ENCODE data around the gene LAMB1.
"Not testable (repeated sequence)": the region's sequence is repeated elsewhere in the genome, so short reads cannot be mapped to it uniquely, and the experiment has no call there.

Gene LAMB1

DNA sequence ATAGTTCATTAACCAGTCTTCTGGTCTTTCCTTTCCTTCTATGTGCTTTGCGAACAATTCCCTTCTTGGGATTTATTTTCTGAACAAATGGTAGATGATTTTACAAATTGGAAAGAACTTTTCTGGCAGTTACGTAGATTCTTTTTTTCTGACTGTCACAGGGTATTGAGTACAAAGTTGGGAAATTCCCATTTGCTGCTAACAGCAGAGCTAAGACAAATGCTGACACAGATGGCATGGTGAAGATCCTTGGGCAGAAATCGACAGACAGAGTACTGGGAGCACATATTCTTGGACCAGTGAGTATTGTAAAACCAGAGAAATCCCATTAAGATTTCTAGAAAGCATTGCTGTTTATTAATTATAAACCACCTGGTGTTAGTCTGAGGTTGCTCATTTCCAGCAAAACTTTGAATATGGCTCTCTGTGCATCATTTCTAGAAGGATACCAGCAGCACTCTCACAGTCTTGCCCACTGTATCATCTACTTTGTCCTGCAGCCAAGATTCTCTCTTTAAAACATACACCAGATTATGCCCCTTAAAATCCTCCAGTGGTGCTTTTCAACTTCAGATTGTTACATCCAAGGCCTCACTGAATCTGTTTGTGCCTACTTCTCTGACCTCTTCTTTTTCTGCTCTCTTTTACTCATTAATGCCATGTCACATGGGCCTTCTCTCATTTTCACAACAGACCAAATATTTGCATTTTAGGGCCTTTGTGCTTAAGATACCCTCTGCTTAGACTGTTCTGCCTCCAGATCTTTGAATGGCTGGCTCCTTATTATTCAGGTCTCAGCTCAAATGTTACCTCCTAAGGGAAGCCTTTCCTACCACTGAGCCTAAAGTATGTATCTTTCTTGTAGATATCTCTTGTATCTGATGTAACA, 85.0 kb downstream of the LAMB1 start:
- no peak for DNase-seq (ENCODE audit: low read depth)

GRCh38 chr7:107915541-107915940, 87.4 kb downstream of the LAMB1 start:
- no peak for DNase-seq (ENCODE audit: low read depth)

DNA sequence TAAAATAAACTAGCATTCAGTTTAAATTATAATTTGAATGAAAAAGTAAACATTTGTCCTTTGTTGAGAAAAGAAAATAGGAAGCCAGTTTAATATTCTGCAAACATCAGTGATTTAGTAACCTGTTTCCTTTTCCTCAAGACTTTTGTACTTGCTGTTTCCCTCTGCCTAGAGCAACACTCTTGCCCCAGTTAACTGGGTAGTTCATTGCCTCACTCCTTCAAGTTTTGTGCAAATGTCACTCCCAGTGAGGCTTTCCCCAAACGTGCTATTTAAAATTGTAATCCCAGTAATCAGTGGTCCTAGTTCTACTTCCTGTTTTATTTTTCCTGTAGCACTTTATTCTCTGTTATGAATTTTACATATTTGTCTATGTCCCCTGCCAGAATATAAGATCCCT, 88.1 kb downstream of the LAMB1 start:
- no peak for DNase-seq (ENCODE audit: low read depth)

DNA sequence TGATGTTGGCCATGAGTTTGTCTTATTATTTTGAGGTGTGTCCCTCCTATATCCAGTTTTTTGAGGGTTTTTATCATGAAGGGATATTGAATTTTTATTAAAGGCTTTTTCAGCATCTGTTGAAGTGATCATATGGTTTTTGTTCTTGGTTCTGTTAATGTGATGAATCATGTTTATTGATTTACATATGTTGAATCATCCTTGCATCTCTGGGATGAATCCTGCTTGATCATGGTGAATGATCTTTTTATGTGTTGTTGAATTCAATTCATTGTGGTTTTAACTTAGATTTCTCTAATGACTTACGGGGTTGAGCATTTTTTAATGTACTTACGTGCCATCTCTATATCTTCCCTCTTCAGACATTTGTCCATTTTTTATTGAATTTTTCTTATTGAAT, 89.1 kb downstream of the LAMB1 start:
- no peak for DNase-seq (ENCODE audit: low read depth)

- DNase-seq (ENCODE audit: low read depth) = no peak
Measured at GRCh38 chr7:107911981-107912380, 91.0 kb downstream of the LAMB1 start.

- no peak for DNase-seq (ENCODE audit: low read depth)
Measured at GRCh38 chr7:107909445-107909844, 93.5 kb downstream of the LAMB1 start.

DNA sequence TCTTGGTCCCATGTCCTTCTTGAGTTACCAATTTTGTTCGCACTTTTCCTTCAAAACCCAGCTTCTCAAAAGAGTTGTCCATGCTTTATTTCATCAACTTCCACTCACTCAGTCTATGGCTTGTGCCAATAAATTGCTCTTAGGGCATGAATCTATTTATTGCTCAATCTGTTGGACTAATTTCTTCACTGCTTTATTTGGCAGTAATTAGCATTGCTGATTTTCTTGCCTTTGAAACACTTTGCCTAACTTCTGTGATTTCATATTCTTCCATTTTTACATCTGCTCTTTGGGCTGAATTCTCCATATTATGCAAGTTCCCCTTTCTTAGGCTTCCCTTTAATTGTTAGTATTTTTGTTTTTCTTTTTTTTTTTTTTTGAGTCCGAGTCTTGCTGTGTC, 95.2 kb downstream of the LAMB1 start:
- no peak for DNase-seq (ENCODE audit: low read depth)

DNA sequence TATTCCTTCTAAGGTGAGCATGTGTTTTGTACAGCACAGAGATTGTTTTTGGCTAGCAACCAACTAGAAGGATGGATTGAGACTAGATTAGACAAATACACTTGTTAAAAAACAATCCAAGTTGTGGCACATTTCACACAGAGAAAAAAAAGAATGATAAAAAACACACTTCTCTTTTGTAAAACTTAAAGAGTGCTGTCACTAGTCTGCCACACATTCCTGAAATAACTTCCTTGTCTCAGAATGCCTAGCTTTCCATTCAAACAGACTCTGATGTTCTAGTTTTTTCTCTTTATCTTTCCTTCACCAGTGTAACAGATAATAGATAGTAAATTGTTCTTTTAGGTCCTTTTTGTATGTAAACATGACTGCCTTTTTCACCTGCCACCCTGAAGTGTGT, 100.6 kb downstream of the LAMB1 start:
- no peak for DNase-seq (ENCODE audit: low read depth)

- DNase-seq (ENCODE audit: low read depth) = no peak
Measured at GRCh38 chr7:107900496-107901015, 102.4 kb downstream of the LAMB1 start.

DNA sequence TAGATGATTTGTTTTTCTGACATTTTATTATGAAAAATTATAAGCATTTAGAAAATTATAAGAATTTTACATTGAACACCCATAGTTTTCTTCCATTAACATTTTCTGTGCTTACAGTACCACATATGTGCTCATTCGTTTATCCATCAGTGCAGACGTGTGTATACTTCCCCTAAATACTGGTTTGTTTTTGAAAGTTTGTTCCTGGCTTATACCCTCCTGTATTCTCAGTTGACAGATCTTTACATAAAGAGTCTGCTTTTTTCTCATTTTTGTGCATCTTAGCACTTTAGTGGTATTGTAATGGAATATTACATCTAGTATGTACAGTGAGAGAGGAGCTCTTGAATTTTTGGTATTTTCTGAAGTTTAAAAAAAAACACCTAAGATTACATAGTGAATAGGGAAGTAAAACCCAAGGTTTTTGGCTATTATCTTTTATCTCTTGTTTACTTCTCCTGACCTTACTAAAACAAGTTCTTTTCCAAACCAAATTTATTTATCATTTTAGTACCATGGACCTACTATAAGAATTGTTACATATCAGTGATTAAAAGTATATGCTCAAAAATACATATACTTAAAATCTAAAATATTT, 103.9 kb downstream of the LAMB1 start:
- no peak for DNase-seq (ENCODE audit: low read depth)

DNA sequence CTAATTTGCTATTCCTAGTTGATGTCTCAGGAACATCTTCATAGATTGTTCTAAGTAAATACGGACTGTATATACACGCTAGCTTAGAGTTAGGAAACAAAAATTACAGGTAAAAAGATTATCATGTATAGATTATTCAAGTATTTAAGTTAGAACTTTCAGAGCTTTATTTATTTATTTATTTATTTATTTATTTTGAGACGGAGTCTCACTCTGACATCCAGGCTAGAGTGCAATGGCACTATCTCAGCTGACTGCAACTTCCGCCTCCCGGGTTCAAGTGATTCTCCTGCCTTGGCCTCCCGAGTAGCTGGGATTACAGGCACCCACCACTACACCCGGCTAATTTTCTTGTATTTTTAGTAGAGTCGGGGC, 110.6 kb downstream of the LAMB1 start:
- DNase-seq (ENCODE audit: low read depth) = not testable (repeated sequence)

DNA sequence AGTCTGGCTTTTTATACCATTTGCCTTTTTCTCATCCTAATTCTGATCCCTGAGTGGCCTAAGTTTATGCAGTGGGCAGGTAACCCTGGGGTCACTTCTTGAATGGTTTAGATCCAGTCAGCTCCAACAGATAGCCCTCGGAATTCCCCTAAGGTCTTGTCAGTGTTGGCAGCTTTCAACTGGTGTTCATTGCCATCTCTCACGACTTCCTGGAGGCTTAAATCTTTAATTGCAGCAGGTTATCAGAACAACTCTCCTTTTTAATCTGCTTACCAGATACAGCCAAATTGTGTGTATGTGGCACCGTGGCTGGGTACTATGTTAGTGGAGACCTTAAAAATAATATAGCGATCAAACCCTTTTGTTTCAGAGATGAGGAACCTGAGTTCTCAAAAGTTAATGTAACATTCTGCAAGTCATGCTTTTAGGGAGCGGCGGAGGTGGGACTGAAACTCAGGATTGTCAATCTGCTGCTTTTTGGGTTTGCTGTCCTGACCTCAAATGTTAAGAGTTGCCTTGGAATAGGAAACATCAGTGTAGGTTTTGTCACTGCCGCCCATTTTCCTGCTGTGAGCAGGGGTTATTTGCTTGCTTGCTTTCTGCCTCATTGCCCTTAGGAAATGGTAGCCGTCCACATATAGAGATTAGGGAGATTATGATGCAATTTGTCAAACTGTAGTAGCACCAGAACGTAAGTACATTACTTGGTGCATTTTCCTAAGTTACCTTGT, 111.2 kb downstream of the LAMB1 start:
- DNase-seq (ENCODE audit: low read depth) = no peak

GRCh38 chr7:107890962-107891635, 111.9 kb downstream of the LAMB1 start, which contains the start of gene DLD:
TSS of gene DLD (plus strand) at chr7:107891183. CDS start at chr7:107891251, 68 bp downstream.
- peak; percentile 88 for DNase-seq (ENCODE audit: low read depth)

GRCh38 chr7:107890493-107890961, 112.4 kb downstream of the LAMB1 start:
- DNase-seq (ENCODE audit: low read depth) = no peak

GRCh38 chr7:107889992-107890391, 113.0 kb downstream of the LAMB1 start:
- no peak for DNase-seq (ENCODE audit: low read depth)

- not testable (repeated sequence) for DNase-seq (ENCODE audit: low read depth)
Measured at GRCh38 chr7:107887827-107888226, 115.1 kb downstream of the LAMB1 start.

DNA sequence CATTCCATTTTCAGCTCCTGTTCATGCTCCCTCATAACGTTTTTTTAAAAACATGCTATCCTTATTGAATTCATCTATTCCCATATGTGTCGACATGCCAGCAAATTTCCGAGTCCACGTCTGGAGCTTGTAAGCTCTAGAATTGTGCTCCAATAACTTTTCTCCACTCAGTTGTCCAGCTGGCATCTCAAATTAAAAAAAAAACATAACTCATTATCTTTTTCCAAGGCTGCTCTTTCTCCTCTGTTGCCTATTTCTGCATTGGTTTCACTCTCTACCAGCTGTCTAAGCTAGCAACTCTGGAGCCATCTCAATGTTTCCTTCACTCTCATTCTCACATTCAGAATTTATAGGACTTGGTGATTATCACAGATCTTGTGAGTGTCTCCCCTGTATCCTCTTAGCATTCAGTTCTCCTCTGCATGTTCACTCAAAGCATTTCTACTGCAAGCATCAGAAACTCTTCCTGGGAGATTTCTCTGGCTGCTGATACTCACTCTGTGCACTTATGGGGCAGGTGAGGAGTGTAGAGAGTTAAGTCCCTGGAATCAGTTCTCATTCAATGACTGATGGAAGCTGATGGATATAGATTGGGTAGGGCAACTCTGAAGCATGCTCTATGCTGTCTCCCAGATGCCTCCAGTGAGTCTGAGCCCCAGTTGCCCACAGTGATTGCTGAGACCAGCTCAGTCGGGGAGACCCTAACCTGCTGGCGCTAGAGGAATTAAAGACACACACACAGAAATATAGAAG, 118.7 kb downstream of the LAMB1 start:
- DNase-seq (ENCODE audit: low read depth) = no peak

DNA sequence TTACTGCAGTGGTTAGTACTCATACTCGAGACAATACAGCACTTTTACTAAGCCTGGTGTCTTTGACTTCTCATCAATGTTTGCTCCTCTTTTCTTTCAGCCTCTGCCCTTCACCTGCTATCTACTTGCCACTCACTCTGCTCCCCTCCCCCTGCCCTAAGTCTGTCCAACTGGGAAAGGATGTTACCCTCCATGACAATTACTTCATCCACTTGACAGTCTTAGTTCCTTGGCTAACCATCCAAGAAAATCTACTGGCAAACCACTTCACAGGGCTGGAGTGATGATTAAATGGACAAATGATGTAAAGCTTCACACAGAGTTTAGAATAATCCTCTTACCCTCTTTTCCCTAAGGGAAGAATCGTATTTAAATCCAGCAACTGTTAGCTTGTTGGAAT, 120.2 kb downstream of the LAMB1 start:
- no peak for DNase-seq (ENCODE audit: low read depth)

- DNase-seq (ENCODE audit: low read depth) = peak; percentile 28
Measured at GRCh38 chr7:107879400-107880035, 123.4 kb downstream of the LAMB1 start.

DNA sequence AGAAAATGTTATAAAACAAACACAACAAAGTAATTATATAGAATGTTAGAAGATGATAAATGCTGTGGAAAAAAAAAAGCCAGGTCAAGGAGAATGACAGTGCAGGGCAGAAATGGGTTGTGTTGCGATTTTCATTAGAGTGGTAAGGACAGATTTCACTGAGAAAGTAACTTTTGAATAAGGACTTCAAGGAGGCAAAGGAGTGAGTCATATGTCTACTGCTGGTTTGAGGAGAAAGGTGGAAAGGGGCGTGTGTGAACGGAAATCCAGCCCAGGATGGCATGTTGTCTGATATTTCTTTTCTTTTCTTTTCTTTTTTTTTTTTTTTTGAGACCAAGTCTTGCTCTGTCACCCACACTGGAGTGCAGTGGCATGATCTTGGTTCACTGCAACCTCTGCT, 124.3 kb downstream of the LAMB1 start:
- DNase-seq (ENCODE audit: low read depth) = no peak
